Heart left ventricle (tissue), 13 donors: Measurements from ENCODE around the gene HJV.
"Not testable (repeated sequence)": the region's sequence is repeated elsewhere in the genome, so short reads cannot be mapped to it uniquely, and the experiment has no call there.

ENCODE experiments used
- POLR2A ChIP-seq, 2 donors: fragments of 450-650 bp; IDR thresholded peaks; one replicate each; pipeline ENCODE4 v1.6.1; 2017; ENCODE audit warnings: antibody characterized with exemption in 2 of 2, mild to moderate bottlenecking in 2 of 2, moderate library complexity in 2 of 2
- TF ChIP-seq, protein P1 (sequence below), 12 donors: fragments of 200-600 bp; sonication (generic) in 4 of 12; IDR thresholded peaks; one replicate each; pipeline versions ENCODE4 v1.5.0 to v1.8.0; 2018 to 2022; ENCODE audit warnings: antibody characterized with exemption in 12 of 12, mild to moderate bottlenecking in 5 of 12
- donor health status: ischemic (EF 13 %, LVEDD 7.1; RV severe dilation, severe dysfunction).
- donor health status: DM: no; HTN: yes; CAD: no.
- donor health status: DM: no; HTN: no; CAD: no.
- donor health status: ischemic (EF 25% LVEDD 6.9; RV normal size, moderate dysfunction).
- donor health status: ischemic (EF 25% LVEDD 5.7; RV mildly dilated, moderate dysfunction).
- donor health status: ischemic (EF 35%, LVEDD 5.7; RV mildly dilated, moderate dysfunction).
- donor health status: nonischemic (EF 11% LVEDD 7.7; RV severe dilation, severe dysfunction).
- donor health status: DM: yes; HTN: yes; CAD: no.
- donor health status: PGD.
- donor health status: ischemic (EF 29% LVEDD 5.4; RV normal size, mild dysfunction).
- donor health status: nonischemic (EF 23%, LVEDD 6.1; RV moderate dilation, normal function).

DNA sequence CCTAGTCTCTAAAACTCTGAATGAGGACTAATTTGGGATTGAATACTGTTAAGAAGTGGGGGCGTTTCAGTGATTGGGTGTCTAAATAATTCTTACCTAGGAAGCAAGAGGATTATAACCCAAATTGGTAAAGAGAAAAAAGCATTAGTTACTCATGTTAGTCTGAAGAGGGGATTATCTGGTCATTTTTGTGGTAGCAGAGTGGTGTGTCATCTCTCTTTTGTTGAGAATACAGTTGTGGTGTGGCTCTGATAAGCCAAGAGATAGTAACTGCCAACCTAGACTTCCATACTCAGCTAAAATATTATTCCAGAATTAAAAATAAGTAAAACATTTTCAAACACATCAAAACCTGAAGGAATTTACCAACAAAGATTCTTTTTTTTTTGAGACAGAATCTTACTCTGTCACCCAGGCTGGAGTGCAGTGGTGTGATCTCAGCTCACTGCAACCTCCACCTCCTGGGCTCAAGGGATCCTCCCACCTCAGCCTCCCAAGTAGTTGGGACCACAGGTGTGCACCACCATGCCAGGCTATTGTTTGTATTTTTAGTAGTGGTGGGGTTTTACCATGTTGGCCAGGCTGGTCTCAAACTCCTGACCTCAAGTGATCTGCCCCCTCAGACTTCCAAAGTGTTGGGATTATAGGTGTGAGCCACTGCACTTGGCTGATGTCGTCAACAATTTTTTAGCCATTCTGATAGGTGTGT is 4.4 kb upstream of the HJV start:
- TF ChIP-seq, protein P1, sequence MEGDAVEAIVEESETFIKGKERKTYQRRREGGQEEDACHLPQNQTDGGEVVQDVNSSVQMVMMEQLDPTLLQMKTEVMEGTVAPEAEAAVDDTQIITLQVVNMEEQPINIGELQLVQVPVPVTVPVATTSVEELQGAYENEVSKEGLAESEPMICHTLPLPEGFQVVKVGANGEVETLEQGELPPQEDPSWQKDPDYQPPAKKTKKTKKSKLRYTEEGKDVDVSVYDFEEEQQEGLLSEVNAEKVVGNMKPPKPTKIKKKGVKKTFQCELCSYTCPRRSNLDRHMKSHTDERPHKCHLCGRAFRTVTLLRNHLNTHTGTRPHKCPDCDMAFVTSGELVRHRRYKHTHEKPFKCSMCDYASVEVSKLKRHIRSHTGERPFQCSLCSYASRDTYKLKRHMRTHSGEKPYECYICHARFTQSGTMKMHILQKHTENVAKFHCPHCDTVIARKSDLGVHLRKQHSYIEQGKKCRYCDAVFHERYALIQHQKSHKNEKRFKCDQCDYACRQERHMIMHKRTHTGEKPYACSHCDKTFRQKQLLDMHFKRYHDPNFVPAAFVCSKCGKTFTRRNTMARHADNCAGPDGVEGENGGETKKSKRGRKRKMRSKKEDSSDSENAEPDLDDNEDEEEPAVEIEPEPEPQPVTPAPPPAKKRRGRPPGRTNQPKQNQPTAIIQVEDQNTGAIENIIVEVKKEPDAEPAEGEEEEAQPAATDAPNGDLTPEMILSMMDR (IDR thresholded peaks at IDR 0.05): not testable (repeated sequence)
- TF ChIP-seq POLR2A (IDR thresholded peaks at IDR 0.05): not testable (repeated sequence)
